Muscle layer of duodenum (tissue), 2 donors: ENCODE results near the gene SH3BP2.
A peak's percentile ranks its signal among the peaks of the same experiment; 100 is the strongest.
"Not testable (repeated sequence)": the region's sequence is repeated elsewhere in the genome, so short reads cannot be mapped to it uniquely, and the experiment has no call there.

Experiments
- H3K27ac ChIP-seq: one replicate; pipeline ENCODE4 v1.7.0; 2013; ENCODE audit warnings: mild to moderate bottlenecking, low read length
- H3K27me3 ChIP-seq: one replicate; pipeline ENCODE4 v1.7.0; 2013; ENCODE audit warnings: low read depth, mild to moderate bottlenecking, control low read depth, low read length
- H3K36me3 ChIP-seq, 2 donors: one replicate each; pipeline ENCODE4 v1.7.0; 2013; ENCODE audit warnings: low read length in 2 of 2, control low read depth in 1 of 2, mild to moderate bottlenecking in 1 of 2; ENCODE audit not compliant: insufficient read depth in 2 of 2, control insufficient read depth in 1 of 2
- H3K4me1 ChIP-seq, 2 donors: one replicate each; pipeline ENCODE4 v1.7.0; 2013; ENCODE audit warnings: low read length in 2 of 2, mild to moderate bottlenecking in 2 of 2, control low read depth in 1 of 2, moderate library complexity in 1 of 2; ENCODE audit not compliant: insufficient read depth in 2 of 2, control insufficient read depth in 1 of 2
- H3K4me3 ChIP-seq, 2 donors: one replicate each; pipeline ENCODE4 v1.7.0; 2013; ENCODE audit warnings: low read length in 2 of 2, low read depth in 1 of 2, mild to moderate bottlenecking in 1 of 2
- H3K9me3 ChIP-seq, 2 donors: one replicate each; pipeline ENCODE4 v1.7.0; 2013; ENCODE audit warnings: low read length in 2 of 2, control low read depth in 1 of 2, mild to moderate bottlenecking in 1 of 2; ENCODE audit not compliant: control insufficient read depth in 1 of 2
- donor health status: healthy.

SH3BP2 gene

DNA sequence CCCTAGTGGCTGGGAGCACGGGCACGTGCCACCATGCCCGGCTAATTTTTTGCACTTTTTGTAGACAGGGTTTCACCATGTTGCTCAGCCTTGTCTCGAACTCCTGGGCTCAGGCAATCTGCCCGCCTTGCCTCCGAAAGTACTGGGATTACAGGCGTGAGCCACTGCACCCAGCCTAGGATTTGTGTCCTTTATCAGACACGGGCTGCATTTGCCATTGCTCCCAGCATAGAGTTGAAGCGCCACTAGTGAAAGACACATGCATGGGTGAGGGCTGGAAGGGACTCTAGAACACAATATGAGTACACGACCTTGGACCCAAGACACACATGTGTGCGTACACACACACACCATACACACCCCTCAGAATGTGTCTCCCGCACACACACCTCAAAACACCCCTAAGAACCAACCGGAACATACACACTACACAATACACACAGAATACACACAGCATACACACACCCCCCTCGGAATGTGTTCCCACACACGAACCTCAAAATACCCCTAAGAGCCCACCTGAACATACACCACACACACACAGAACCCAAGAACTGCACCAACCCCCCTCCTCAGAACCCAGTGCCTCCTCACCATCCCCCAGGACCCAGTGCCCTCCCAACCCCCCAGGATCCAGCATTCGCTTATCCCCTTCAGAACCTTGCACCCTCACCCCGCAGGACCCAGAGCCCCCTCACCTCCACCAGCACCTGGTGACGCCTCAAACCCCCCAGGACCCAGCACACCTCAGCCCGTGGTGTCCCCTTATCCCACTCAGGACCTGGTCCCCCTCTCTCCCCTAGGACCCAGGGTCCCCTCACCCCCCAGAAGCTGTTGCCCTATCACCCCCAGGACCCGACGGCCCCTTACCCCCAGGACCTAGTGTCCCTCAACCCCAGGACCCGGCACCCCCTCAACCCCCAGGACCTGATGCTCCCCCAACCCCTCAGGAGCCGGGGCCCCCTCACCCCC is 37.8 kb upstream of the SH3BP2 start:
- H3K4me3 ChIP-seq, result peak overlapping the region; percentile 57 to 84
- no peaks in the 10 kb centered on the region for H3K27me3 ChIP-seq
- H3K4me1 ChIP-seq, result peaks cover 7 to 20% of the 10 kb centered on the region in 2 donors
- H3K36me3 ChIP-seq, result no peaks in the 10 kb centered on the region
- peak overlapping the region; percentile 27 for H3K27ac ChIP-seq
- no peaks in the 10 kb centered on the region for H3K9me3 ChIP-seq

DNA sequence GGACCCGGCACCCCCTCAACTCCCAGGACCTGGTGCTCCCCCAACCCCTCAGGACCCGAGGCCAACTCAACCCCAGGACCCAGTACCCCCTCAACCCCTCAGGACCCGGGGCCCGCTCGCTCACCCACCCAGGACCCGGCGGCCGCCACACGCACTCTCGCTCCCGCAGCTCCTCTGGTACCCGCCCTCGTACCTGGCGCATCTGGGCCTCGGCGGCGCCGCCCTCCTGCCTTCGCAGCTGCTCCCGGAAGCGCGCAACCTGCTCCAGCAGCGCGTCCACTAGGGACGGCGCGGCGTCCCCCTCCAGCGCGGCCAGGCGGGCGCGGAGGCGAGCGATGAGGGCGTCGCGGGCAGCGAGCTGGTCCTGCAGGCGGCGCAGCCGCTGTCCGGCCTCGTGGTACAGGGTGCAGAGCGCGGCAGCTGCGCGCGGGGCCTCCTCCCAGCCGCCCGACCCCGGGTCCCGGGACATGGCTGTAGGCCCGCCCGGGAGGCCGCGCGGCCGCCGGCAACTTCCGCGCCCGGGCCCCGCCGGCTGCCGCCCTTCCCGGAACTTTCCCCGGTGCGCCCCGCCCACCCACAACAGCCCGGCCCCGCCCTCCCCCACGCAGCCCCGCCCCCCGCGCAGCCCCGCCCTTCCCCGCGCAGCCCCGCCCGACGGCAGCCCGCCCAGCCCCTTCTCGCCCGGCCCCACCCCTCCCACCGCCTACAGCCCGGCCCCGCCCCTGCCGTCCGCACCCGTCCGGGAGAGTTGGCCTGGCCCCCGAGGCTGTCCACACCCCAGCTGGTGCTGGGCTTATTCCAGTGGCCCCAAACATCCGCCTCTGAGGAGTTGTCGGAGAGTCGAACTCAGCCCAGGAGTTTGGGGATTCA is 36.8 kb upstream of the SH3BP2 start, which contains the start of gene TNIP2:
TSS of gene TNIP2 (minus strand) at position 516 of the 870 bp plus-strand sequence. CDS start at position 469, 47 bp downstream.
- no peaks in the 10 kb centered on the region for H3K36me3 ChIP-seq
- peak within 1 kb of the TSS; percentile 57 to 84 for H3K4me3 ChIP-seq
- peaks cover 3 to 15% of the 10 kb centered on the region in 2 donors for H3K4me1 ChIP-seq
- peak within 1 kb of the TSS; percentile 56 for H3K27ac ChIP-seq
- no peaks in the 10 kb centered on the region for H3K27me3 ChIP-seq
- no peaks in the 10 kb centered on the region for H3K9me3 ChIP-seq

- no peaks in the 10 kb centered on the region for H3K27me3 ChIP-seq
- H3K4me3 ChIP-seq, result peak overlapping the region; percentile 50 to 51
- H3K27ac ChIP-seq, result peak overlapping the region; percentile 56
- H3K9me3 ChIP-seq, result no peaks in the 10 kb centered on the region
- H3K36me3 ChIP-seq, result no peaks in the 10 kb centered on the region
- peaks cover 0 to 11% of the 10 kb centered on the region in 2 donors for H3K4me1 ChIP-seq
Measured at GRCh38 chr4:2756691-2757350, 36.1 kb upstream of the SH3BP2 start.

- Histone ChIP-seq H3K9me3 (no peaks in the 10 kb centered on the region), H3K4me3 (no peak overlapping the region), H3K4me1 (peaks cover 0 to 11% of the 10 kb centered on the region in 2 donors), H3K27me3 (no peaks in the 10 kb centered on the region), H3K27ac (no peak overlapping the region), H3K36me3 (no peaks in the 10 kb centered on the region)
Measured at GRCh38 chr4:2757426-2757825, 35.5 kb upstream of the SH3BP2 start.

GRCh38 chr4:2761035-2761923 is 31.6 kb upstream of the SH3BP2 start:
- no peak overlapping the region for H3K4me3 ChIP-seq
- peak overlapping the region; percentile 83 for H3K27ac ChIP-seq
- H3K4me1 ChIP-seq, result peaks cover 0 to 4% of the 10 kb centered on the region in 2 donors
- H3K36me3 ChIP-seq, result no peaks in the 10 kb centered on the region
- H3K27me3 ChIP-seq, result no peaks in the 10 kb centered on the region
- no peaks in the 10 kb centered on the region for H3K9me3 ChIP-seq

- Histone ChIP-seq H3K27me3 (no peaks in the 10 kb centered on the region), H3K4me1 (peaks cover 0 to 4% of the 10 kb centered on the region in 2 donors), H3K27ac (peak overlapping the region; percentile 32), H3K9me3 (no peaks in the 10 kb centered on the region), H3K4me3 (no peak overlapping the region), H3K36me3 (no peaks in the 10 kb centered on the region)
Measured at GRCh38 chr4:2762048-2762447, 30.8 kb upstream of the SH3BP2 start.

DNA sequence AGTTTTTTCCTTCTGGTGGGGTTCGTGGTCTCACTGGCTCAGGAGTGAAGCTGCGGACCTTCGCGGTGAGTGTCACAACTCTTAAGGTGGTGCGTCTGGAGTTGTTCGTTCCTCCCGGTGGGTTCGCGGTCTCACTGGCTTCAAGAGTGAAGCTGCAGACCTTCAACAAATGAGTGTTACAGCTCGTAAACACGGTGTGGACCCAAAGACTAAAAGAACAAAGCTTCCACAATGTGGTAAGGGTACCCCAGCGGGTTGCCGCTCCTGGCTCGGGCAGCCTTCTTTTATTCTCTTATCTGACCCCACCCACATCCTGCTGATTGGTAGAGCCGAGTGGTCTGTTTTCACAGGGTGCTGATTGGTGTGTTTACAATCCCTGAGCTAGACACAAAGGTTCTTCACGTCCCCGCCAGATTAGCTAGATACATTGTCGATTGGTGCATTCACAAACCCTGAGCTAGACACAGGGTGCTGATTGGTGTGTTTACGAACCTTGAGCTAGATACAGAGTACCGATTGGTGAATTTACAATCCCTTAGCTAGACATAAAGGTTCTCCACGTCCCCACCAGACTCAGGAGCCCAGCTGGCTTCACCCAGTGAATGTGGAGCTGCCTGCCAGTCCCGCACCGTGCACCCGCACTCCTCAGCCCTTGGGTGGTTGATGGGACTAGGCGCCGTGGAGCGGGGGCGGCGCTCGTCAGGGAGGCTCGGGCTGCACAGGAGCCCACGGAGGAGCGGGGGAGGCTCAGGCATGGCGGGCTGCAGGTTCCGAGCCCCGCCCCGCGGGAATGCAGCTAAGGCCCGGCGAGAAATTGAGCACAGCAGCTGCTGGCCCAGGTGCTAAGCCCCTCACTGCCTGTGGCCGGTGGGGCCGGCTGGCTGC is 30.2 kb upstream of the SH3BP2 start:
- not testable (repeated sequence) for H3K27ac ChIP-seq, H3K4me3 ChIP-seq, H3K9me3 ChIP-seq

DNA sequence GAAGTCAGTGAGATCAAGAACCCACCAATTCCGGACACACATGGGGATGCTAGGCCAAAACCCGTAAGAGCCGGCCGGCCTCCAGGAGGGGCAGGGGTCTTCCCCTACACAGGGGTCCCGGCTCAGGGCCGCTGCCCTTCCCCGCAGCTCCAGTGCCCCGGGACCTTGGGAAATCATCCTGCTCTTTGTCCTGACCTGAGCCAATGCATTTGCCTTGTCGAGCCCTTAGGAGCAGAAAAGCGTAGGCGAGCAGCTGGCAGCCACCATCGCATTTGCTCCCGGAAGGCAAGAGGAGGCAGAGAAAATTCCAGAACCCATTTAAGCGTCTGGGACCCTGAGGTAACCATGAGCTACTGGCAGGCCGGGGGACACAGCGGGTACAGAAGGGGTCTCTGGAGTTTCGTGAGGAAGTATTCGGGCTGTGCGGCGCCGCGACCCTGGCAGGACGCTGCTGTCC is 29.3 kb upstream of the SH3BP2 start:
- Histone ChIP-seq H3K27me3 (no peaks in the 10 kb centered on the region), H3K27ac (no peak overlapping the region), H3K4me3 (peak overlapping the region; percentile 42 to 72)

More for the DNA sequence above, 30.2 kb upstream of the SH3BP2 start:
- not testable (repeated sequence) for H3K36me3 ChIP-seq, H3K4me1 ChIP-seq, H3K27me3 ChIP-seq

GRCh38 chr4:2765832-2766526 is 26.9 kb upstream of the SH3BP2 start:
- no peaks in the 10 kb centered on the region for H3K27me3 ChIP-seq
- H3K4me1 ChIP-seq, result peaks cover 0 to 4% of the 10 kb centered on the region in 2 donors
- H3K9me3 ChIP-seq, result no peaks in the 10 kb centered on the region
- H3K27ac ChIP-seq, result no peak overlapping the region
- H3K4me3 ChIP-seq, result no peak overlapping the region
- no peaks in the 10 kb centered on the region for H3K36me3 ChIP-seq

More for the DNA sequence above, 29.3 kb upstream of the SH3BP2 start:
- Histone ChIP-seq H3K36me3 (no peaks in the 10 kb centered on the region), H3K4me1 (peaks cover 0 to 4% of the 10 kb centered on the region in 2 donors), H3K9me3 (no peaks in the 10 kb centered on the region)
